Measurements from ENCODE around the gene UQCRC1. TPM values are rescaled to one million over a fixed set of nuclear protein-coding genes. Genes with fewer than 3 reads are reported as not detected.

The UQCRC1 gene
- total and polyA plus RNA-seq, 2 donors from 2014 or later, result 207 to 584 TPM

GRCh38 chr3:48630833-48631232 is 21.4 kb upstream of the UQCRC1 start:
- Histone ChIP-seq H3K27ac (ENCODE audit: low read depth in 2 of 2, low read length in 2 of 2) (no peak overlapping the region), H3K27me3 (ENCODE audit: control insufficient read depth, insufficient read depth, low read length) (no peaks in the 10 kb centered on the region), H3K36me3 (ENCODE audit: control insufficient read depth in 2 of 3, insufficient read depth in 3 of 3, low read length in 3 of 3) (peaks cover 0 to 50% (median 16%) of the 10 kb centered on the region in 3 donors), H3K9me3 (ENCODE audit: control insufficient read depth in 2 of 3, insufficient read depth in 1 of 3, low read length in 3 of 3) (no peaks in the 10 kb centered on the region), H3K9ac (ENCODE audit: low read length in 3 of 3) (no peak overlapping the region), H3K4me3 (ENCODE audit: low read length in 3 of 3) (no peak overlapping the region), H3K4me1 (ENCODE audit: control insufficient read depth in 2 of 3, insufficient read depth in 2 of 3, low read depth in 1 of 3, low read length in 3 of 3) (peaks cover 0 to 15% (median 5%) of the 10 kb centered on the region in 3 donors)
- FAIRE-seq (no peak), DNase-seq (no peak)
- no peak for TF ChIP-seq CTCF (IDR thresholded peaks at IDR 0.05; ENCODE audit: borderline replicate concordance, extremely low read depth, insufficient read depth)
- intact Hi-C loops (cut with DNase I), result no loop called here

- intact Hi-C loops (cut with DNase I), result no loop called here
- H3K4me1 ChIP-seq (ENCODE audit: control insufficient read depth in 2 of 3, insufficient read depth in 2 of 3, low read depth in 1 of 3, low read length in 3 of 3), result peaks cover 0 to 14% (median 5%) of the 10 kb centered on the region in 3 donors
- DNase-seq (no peak), FAIRE-seq (no peak)
- no peak overlapping the region for H3K9ac ChIP-seq (ENCODE audit: low read length in 3 of 3)
- H3K9me3 ChIP-seq (ENCODE audit: control insufficient read depth in 2 of 3, insufficient read depth in 1 of 3, low read length in 3 of 3), result no peaks in the 10 kb centered on the region
- H3K27me3 ChIP-seq (ENCODE audit: control insufficient read depth, insufficient read depth, low read length), result no peaks in the 10 kb centered on the region
- TF ChIP-seq CTCF (IDR thresholded peaks at IDR 0.05; ENCODE audit: borderline replicate concordance, extremely low read depth, insufficient read depth), result no peak
- H3K4me3 ChIP-seq (ENCODE audit: low read length in 3 of 3), result no peak overlapping the region
- H3K36me3 ChIP-seq (ENCODE audit: control insufficient read depth in 2 of 3, insufficient read depth in 3 of 3, low read length in 3 of 3), result peaks cover 0 to 50% (median 16%) of the 10 kb centered on the region in 3 donors
- H3K27ac ChIP-seq (ENCODE audit: low read depth in 2 of 2, low read length in 2 of 2), result no peak overlapping the region
Measured at GRCh38 chr3:48630407-48630806, 21.0 kb upstream of the UQCRC1 start.

- H3K9ac ChIP-seq (ENCODE audit: low read length in 3 of 3), result no peak overlapping the region
- peaks cover 0 to 14% (median 5%) of the 10 kb centered on the region in 3 donors for H3K4me1 ChIP-seq (ENCODE audit: control insufficient read depth in 2 of 3, insufficient read depth in 2 of 3, low read depth in 1 of 3, low read length in 3 of 3)
- DNase-seq (no peak), FAIRE-seq (no peak)
- no peak overlapping the region for H3K4me3 ChIP-seq (ENCODE audit: low read length in 3 of 3)
- H3K9me3 ChIP-seq (ENCODE audit: control insufficient read depth in 2 of 3, insufficient read depth in 1 of 3, low read length in 3 of 3), result no peaks in the 10 kb centered on the region
- no peak overlapping the region for H3K27ac ChIP-seq (ENCODE audit: low read depth in 2 of 2, low read length in 2 of 2)
- TF ChIP-seq CTCF (IDR thresholded peaks at IDR 0.05; ENCODE audit: borderline replicate concordance, extremely low read depth, insufficient read depth), result no peak
- intact Hi-C loops (cut with DNase I), result no loop called here
- H3K27me3 ChIP-seq (ENCODE audit: control insufficient read depth, insufficient read depth, low read length), result no peaks in the 10 kb centered on the region
- H3K36me3 ChIP-seq (ENCODE audit: control insufficient read depth in 2 of 3, insufficient read depth in 3 of 3, low read length in 3 of 3), result peaks cover 0 to 50% (median 16%) of the 10 kb centered on the region in 3 donors
Measured at GRCh38 chr3:48629894-48630293, 20.4 kb upstream of the UQCRC1 start.

All from kidney (tissue), 14 donors.